Endothelial cell of umbilical vein (primary cell): ENCODE measurements around the gene RNF111. TPM values are rescaled to one million over a fixed set of nuclear protein-coding genes. Genes with fewer than 3 reads are reported as not detected.
A peak's percentile ranks its signal among the peaks of the same experiment; 100 is the strongest.

Source experiments
- BruUV-seq: library from RNA; stranded (reverse); fragments of 400-500 nt; replicated peaks from 2 replicates; lab custom pipeline; 2021; lab: Mats Ljungman, UMichigan
- CTCF ChIA-PET: fragments of 300-600, 350-600 bp; sonication (Branson Sonifier 250); formaldehyde crosslinking; loops from one replicate; lab custom pipeline; 2021; ENCODE audit warnings: antibody characterized with exemption, inconsistent platforms; lab: Charles Lee
- POLR2A ChIA-PET: fragments of 300-600, 350-600 bp; sonication (Branson Sonifier 250); formaldehyde crosslinking; loops from one replicate; lab custom pipeline; 2021; ENCODE audit warnings: antibody characterized with exemption, inconsistent platforms; lab: Charles Lee
- DNase-seq: peaks from one replicate; pipeline ENCODE4 v3.0.0-alpha.2; 2011; ENCODE audit warnings: low read depth, low spot score
- FAIRE-seq: peaks from 2 replicates; lab custom pipeline; 2011; peaks lifted over from hg19 to GRCh38; lab: Jason Lieb, UNC
- H2AFZ ChIP-seq: 2 replicates; pipeline ENCODE4 v1.6.0; 2012; ENCODE audit warnings: low read depth, low read length, control low read depth, inconsistent platforms
- H3K27ac ChIP-seq: 2 replicates; pipeline ENCODE4 v1.5.1; 2011; ENCODE audit warnings: low read depth, mild to moderate bottlenecking, control low read depth, low read length, moderate library complexity; ENCODE audit not compliant: insufficient read depth
- H3K27me3 ChIP-seq, 2 experiments: 2 replicates each; pipeline versions ENCODE4 v1.6.0 to v1.6.1; 2011; ENCODE audit warnings: low read length in 2 of 2, mixed read lengths in 1 of 2; ENCODE audit not compliant: control insufficient read depth in 2 of 2, insufficient read depth in 2 of 2
- H3K36me3 ChIP-seq, 2 experiments: 2 replicates in 1 of 2; 3 replicates in 1 of 2; pipeline ENCODE4 v1.5.1; 2011; ENCODE audit warnings: low read length in 2 of 2, mild to moderate bottlenecking in 1 of 2, moderate library complexity in 1 of 2; ENCODE audit not compliant: control insufficient read depth in 2 of 2, insufficient read depth in 2 of 2; ENCODE audit errors: extremely low read depth in 1 of 2
- H3K4me1 ChIP-seq: 3 replicates; pipeline ENCODE4 v1.5.1; 2011; ENCODE audit warnings: mild to moderate bottlenecking, low read length; ENCODE audit not compliant: control insufficient read depth, insufficient read depth; ENCODE audit errors: extremely low read depth
- H3K4me2 ChIP-seq: 2 replicates; pipeline ENCODE4 v1.6.1; 2011; ENCODE audit warnings: low read length, control low read depth, mixed read lengths; ENCODE audit not compliant: insufficient read depth
- H3K4me3 ChIP-seq, 3 experiments: fragments of 200-600 bp in 1 of 3; sonication (generic), shearing (Covaris generic) in 1 of 3; replicated peaks in 1 of 3; 2 replicates each; pipeline ENCODE4 v1.5.1; 2011 to 2016; ENCODE audit warnings: control low read depth in 3 of 3, low read length in 3 of 3, mild to moderate bottlenecking in 2 of 3, inconsistent platforms in 1 of 3, low read depth in 1 of 3, moderate library complexity in 1 of 3; ENCODE audit not compliant: insufficient read depth in 1 of 3
- H3K79me2 ChIP-seq: 2 replicates; pipeline ENCODE4 v1.6.0; 2012; ENCODE audit warnings: low read length, inconsistent platforms; ENCODE audit not compliant: control insufficient read depth, insufficient read depth
- H3K9ac ChIP-seq: replicated peaks from 2 replicates; pipeline ENCODE3; 2011; ENCODE audit warnings: low read length, control low read depth; ENCODE audit not compliant: insufficient read depth; ENCODE audit errors: extremely low read depth
- H3K9me1 ChIP-seq: replicated peaks from 3 replicates; pipeline ENCODE4 v1.6.0; 2011; ENCODE audit warnings: mild to moderate bottlenecking, low read length; ENCODE audit not compliant: control insufficient read depth, insufficient read depth; ENCODE audit errors: extremely low read depth
- H3K9me3 ChIP-seq: replicated peaks from 2 replicates; pipeline ENCODE4 v1.5.1; 2012; ENCODE audit warnings: low read length, inconsistent platforms; ENCODE audit not compliant: control insufficient read depth, insufficient read depth
- H4K20me1 ChIP-seq: replicated peaks from 2 replicates; pipeline ENCODE3; 2011; ENCODE audit warnings: mild to moderate bottlenecking, low read length; ENCODE audit not compliant: control insufficient read depth, insufficient read depth; ENCODE audit errors: extremely low read depth
- EZH2 ChIP-seq: IDR thresholded peaks from 2 replicates; pipeline ENCODE4 v1.6.1; 2012; ENCODE audit warnings: borderline replicate concordance, low read depth, mild to moderate bottlenecking, moderate library complexity, low read length, inconsistent platforms; ENCODE audit not compliant: severe bottlenecking
- FOS ChIP-seq: IDR thresholded peaks from 2 replicates; pipeline ENCODE4 v1.6.1; 2011; ENCODE audit warnings: mild to moderate bottlenecking, low read length, moderate library complexity, borderline replicate concordance; ENCODE audit not compliant: insufficient read depth
- MYC ChIP-seq: IDR thresholded peaks from one replicate; pipeline ENCODE4 v1.6.1; 2011; ENCODE audit warnings: mild to moderate bottlenecking, low read depth, low read length
- dilution Hi-C: fragments of 300-500 bp; cut with MboI; formaldehyde crosslinking; loops from one replicate; pipeline ENCODE4 v1.15.0; 2019; ENCODE audit warnings: low sequenced_read_pairs; ENCODE audit not compliant: extremely low pct_ligation_motif_present
- intact Hi-C: fragments of 100-400 bp; cut with micrococcal nuclease; formaldehyde crosslinking; loops from one replicate; pipeline ENCODE4 v1.10.0; 2022
- polyA plus RNA-seq, 4 experiments: library from polyadenylated mRNA; depleted of rRNA in 3 of 4; stranded (reverse) in 3 of 4; unstranded in 1 of 4; fragments of >200 nt; gene quantifications; 2 replicates each; pipeline versions ENCODE4 v1.2.1 to v1.2.3, GENCODE V29; 2011 to 2012; ENCODE audit warnings: missing spikeins in 1 of 4
- total RNA-seq: library from RNA; stranded (reverse); gene quantifications from 2 replicates; pipeline ENCODE4 v1.2.3, GENCODE V29; 2021

The RNF111 gene
- total and polyA plus RNA-seq, 2 donors (not counting 3 experiments of a cell fraction or from before 2014, with no cell fraction given), result 22.3 to 42.6 TPM

DNA sequence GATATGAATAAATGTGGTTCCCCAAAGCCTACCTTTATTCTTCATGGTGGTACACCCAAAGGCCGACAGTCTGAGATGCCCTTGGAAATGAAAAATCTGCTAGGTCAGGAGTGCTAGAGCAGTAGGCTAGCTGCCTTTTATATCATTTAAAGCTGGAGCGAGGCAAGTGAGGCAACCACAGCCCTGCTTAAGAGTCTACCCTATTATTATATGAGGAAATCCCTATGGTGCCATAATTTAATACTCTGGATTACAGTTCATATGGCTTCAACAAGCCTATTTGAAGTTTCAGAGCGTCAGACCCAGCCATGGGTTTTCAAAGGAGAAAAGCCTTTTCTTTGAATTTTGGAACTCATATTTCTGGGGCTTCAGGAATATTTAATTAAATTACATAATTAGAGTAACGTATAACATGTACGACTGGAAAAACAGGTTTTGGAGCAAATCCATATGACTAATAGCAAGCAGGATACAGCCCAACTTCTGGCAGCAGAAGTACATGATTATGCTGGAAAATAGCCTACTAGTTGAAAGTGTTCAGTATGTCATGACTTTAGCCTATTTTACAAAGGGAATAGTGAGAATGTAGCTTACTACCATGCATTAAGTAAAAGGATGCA lies 36.0 kb upstream of the RNF111 start:
- no TSS peak for BruUV-seq
- intact Hi-C loops (loop anchor here (10.0 kb wide), 1 partner anchor 153 kb away; the partner anchor contains the start of gene CCNB2), dilution Hi-C loops (no loop called here)
- POLR2A ChIA-PET, result no interaction called here
- Histone ChIP-seq H3K9me1 (no peaks in the 10 kb centered on the region), H2AFZ (peak overlapping the region; percentile 42), H3K4me3 (no peak overlapping the region), H4K20me1 (no peaks in the 10 kb centered on the region), H3K79me2 (no peaks in the 10 kb centered on the region), H3K27ac (no peak overlapping the region), H3K9ac (no peak overlapping the region), H3K36me3 (no peaks in the 10 kb centered on the region), H3K4me2 (no peak overlapping the region), H3K4me1 (peaks cover 14% of the 10 kb centered on the region), H3K9me3 (no peaks in the 10 kb centered on the region), H3K27me3 (no peaks in the 10 kb centered on the region)
- CTCF ChIA-PET, result interaction anchor here (1.1 to 1.9 kb wide), 4 partner anchors 542 to 724 kb away, joined by 3 to 10 read pairs (median 7); no protein-coding TSS in a partner anchor
- TF ChIP-seq FOS (peak; percentile 36), EZH2 (no peak)
- peak; percentile 85 for DNase-seq
- FAIRE-seq, result peak; percentile 93

GRCh38 chr15:58952751-58953150 lies 34.7 kb upstream of the RNF111 start:
- H3K4me2 ChIP-seq, result no peak overlapping the region
- TF ChIP-seq FOS (peak; percentile 21), MYC (no peak)
- intact Hi-C loops (loop anchor here (10.0 kb wide), 1 partner anchor 152 kb away; the partner anchor contains the start of gene CCNB2), dilution Hi-C loops (no loop called here)
- FAIRE-seq (peak; percentile 77), DNase-seq (peak; percentile 19)
- H3K9ac ChIP-seq, result no peak overlapping the region
- no peaks in the 10 kb centered on the region for H3K9me3 ChIP-seq
- H3K9me1 ChIP-seq, result no peaks in the 10 kb centered on the region
- no peaks in the 10 kb centered on the region for H3K79me2 ChIP-seq
- peaks cover 14% of the 10 kb centered on the region for H3K4me1 ChIP-seq
- H2AFZ ChIP-seq, result peak overlapping the region; percentile 32
- CTCF ChIA-PET, result interaction anchor here (0.6 to 1.9 kb wide), 7 partner anchors 14 to 725 kb away, joined by 3 to 10 read pairs (median 4); no protein-coding TSS in a partner anchor
- BruUV-seq, result no TSS peak
- no peaks in the 10 kb centered on the region for H4K20me1 ChIP-seq
- no peak overlapping the region for H3K4me3 ChIP-seq
- H3K27me3 ChIP-seq, result no peaks in the 10 kb centered on the region
- no peak overlapping the region for H3K27ac ChIP-seq
- POLR2A ChIA-PET, result interaction anchor here (0.5 kb wide), 1 partner anchor 148 kb away, joined by 4 read pairs; no protein-coding TSS in a partner anchor
- H3K36me3 ChIP-seq, result no peaks in the 10 kb centered on the region
